ENCODE results near the gene LRRN1.

DNA sequence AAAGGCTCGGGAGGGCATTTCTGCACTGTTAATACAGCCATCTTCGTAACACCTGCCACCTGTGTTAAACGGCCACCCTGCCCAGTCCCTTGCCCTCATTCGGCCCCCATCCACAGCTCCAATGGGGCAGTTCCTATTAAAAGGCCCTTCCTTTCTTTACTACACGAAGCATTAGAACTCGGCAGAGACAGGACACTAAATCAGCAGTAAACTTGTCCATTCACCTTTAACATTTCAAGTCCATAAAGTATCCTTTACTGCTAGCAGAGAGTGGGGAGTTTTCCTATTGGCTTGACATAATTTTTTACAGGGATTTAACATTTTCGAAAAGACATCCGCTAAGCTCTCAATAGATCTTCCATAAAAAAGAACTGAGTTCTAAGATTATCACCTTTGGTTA is 76.3 kb downstream of the LRRN1 start:
- TF ChIP-seq, protein P1, sequence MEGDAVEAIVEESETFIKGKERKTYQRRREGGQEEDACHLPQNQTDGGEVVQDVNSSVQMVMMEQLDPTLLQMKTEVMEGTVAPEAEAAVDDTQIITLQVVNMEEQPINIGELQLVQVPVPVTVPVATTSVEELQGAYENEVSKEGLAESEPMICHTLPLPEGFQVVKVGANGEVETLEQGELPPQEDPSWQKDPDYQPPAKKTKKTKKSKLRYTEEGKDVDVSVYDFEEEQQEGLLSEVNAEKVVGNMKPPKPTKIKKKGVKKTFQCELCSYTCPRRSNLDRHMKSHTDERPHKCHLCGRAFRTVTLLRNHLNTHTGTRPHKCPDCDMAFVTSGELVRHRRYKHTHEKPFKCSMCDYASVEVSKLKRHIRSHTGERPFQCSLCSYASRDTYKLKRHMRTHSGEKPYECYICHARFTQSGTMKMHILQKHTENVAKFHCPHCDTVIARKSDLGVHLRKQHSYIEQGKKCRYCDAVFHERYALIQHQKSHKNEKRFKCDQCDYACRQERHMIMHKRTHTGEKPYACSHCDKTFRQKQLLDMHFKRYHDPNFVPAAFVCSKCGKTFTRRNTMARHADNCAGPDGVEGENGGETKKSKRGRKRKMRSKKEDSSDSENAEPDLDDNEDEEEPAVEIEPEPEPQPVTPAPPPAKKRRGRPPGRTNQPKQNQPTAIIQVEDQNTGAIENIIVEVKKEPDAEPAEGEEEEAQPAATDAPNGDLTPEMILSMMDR (conservative IDR thresholded peaks at IDR 0.05 in 1 of 2, IDR thresholded peaks at IDR 0.05 in 1 of 2; ENCODE audit: extremely low read depth in 1 of 2, insufficient read depth in 1 of 2, low read depth in 1 of 2, low read length in 2 of 2) = no peak
- no peak for TF ChIP-seq EZH2 (IDR thresholded peaks at IDR 0.05; ENCODE audit: borderline replicate concordance, low read length)
